A549 (cell line): ENCODE measurements around the gene CAMTA1. TPM values are rescaled to one million over a fixed set of nuclear protein-coding genes. Genes with fewer than 3 reads are reported as not detected.

ENCODE experiments used
- ATAC-seq, 2 experiments: fragments of 200-7000 bp in 1 of 2; fragments of >200 bp in 1 of 2; cut with Nextera tagmentation in 1 of 2; cut with Tn5 transposase in 1 of 2; 3 replicates each; pipeline versions ENCODE4 v1.8.0 to v1.9.1; 2018 to 2020; ENCODE audit warnings: mild to moderate bottlenecking in 1 of 2, moderate library complexity in 1 of 2
- CTCF ChIA-PET: fragments of 300-600 bp; sonication (Branson Sonifier 250); formaldehyde crosslinking; extraction: SDS; loops from one replicate; lab custom pipeline; 2021; ENCODE audit warnings: antibody characterized with exemption, inconsistent platforms; lab: Yijun Ruan, JAX
- POLR2A ChIA-PET: fragments of 350-600 bp; formaldehyde crosslinking; extraction: SDS; loops from one replicate; lab custom pipeline; 2021; ENCODE audit warnings: antibody characterized with exemption, inconsistent platforms; lab: Yijun Ruan, JAX
- DNase-seq, 2 experiments: peaks; one replicate each; pipeline versions ENCODE4 v3.0.0 to v3.0.0-alpha.2; 2011 to 2016; ENCODE audit warnings: low read depth in 1 of 2, low spot score in 1 of 2
- FAIRE-seq: peaks from 2 replicates; lab custom pipeline; 2011; peaks lifted over from hg19 to GRCh38; lab: Jason Lieb, UNC
- H3K27ac ChIP-seq, 2 experiments: fragments of >200 bp; sonication (Bioruptor Twin); formaldehyde crosslinking; 3 replicates each; pipeline ENCODE4 v1.5.1; 2016 to 2017
- H3K4me1 ChIP-seq: fragments of >200 bp; sonication (Bioruptor Twin); formaldehyde crosslinking; 3 replicates; pipeline ENCODE4 v1.6.1; 2016
- H3K4me2 ChIP-seq: fragments of >200 bp; sonication (Bioruptor Twin); formaldehyde crosslinking; 3 replicates; pipeline ENCODE4 v1.6.1; 2016
- H3K4me3 ChIP-seq: fragments of >200 bp; sonication (Bioruptor Twin); formaldehyde crosslinking; 3 replicates; pipeline ENCODE4 v1.5.1; 2016
- H3K9me3 ChIP-seq: fragments of >200 bp; sonication (Bioruptor Twin); formaldehyde crosslinking; 3 replicates; pipeline ENCODE4 v1.6.1; 2016
- CTCF ChIP-seq: fragments of >200 bp; sonication (Bioruptor Twin); formaldehyde crosslinking; IDR thresholded peaks from 3 replicates; pipeline ENCODE4 v1.5.1; 2016
- EHF ChIP-seq: fragments of 250-450 bp; sonication (Bioruptor Pico); IDR thresholded peaks from 2 replicates; pipeline ENCODE4 v1.5.0; 2020; ENCODE audit warnings: mild to moderate bottlenecking
- ELK1 ChIP-seq: fragments of 150-350 bp; IDR thresholded peaks from 2 replicates; pipeline ENCODE4 v1.6.1; 2014; ENCODE audit warnings: low read depth, mild to moderate bottlenecking, low read length
- HOXA7 ChIP-seq: fragments of 250-450 bp; sonication (Bioruptor Pico); IDR thresholded peaks from 2 replicates; pipeline ENCODE4 v1.5.0; 2020; ENCODE audit warnings: mild to moderate bottlenecking, moderate library complexity
- HOXB13 ChIP-seq: fragments of 250-450 bp; sonication (Bioruptor Pico); IDR thresholded peaks from 2 replicates; pipeline ENCODE4 v1.5.0; 2020; ENCODE audit warnings: low read depth, mild to moderate bottlenecking, moderate library complexity
- JUNB ChIP-seq: fragments of >200 bp; sonication (Bioruptor Twin); formaldehyde crosslinking; IDR thresholded peaks from 2 replicates; pipeline ENCODE4 v1.6.1; 2016
- MAZ ChIP-seq: fragments of 150-350 bp; IDR thresholded peaks from 2 replicates; pipeline ENCODE4 v1.6.1; 2014; ENCODE audit warnings: antibody characterized with exemption, low read depth, low read length, borderline replicate concordance
- NPAS2 ChIP-seq: fragments of 250-450 bp; sonication (Bioruptor Pico); IDR thresholded peaks from 2 replicates; pipeline ENCODE4 v1.8.0; 2022; ENCODE audit warnings: mild to moderate bottlenecking, moderate library complexity, borderline replicate concordance
- RAD21 ChIP-seq, 2 experiments: fragments of >200 bp in 1 of 2; sonication (Bioruptor Twin) in 1 of 2; formaldehyde crosslinking in 1 of 2; IDR thresholded peaks in 1 of 2; conservative IDR thresholded peaks in 1 of 2; 2 replicates in 1 of 2; 3 replicates in 1 of 2; pipeline ENCODE4 v1.6.1; 2012 to 2018; ENCODE audit warnings: inconsistent platforms in 1 of 2
- RCOR1 ChIP-seq: fragments of 150-350 bp; IDR thresholded peaks from 2 replicates; pipeline ENCODE4 v1.6.1; 2014; ENCODE audit warnings: antibody characterized with exemption, low read length, low read depth
- REST ChIP-seq: fragments of 200-600 bp; sonication (generic); IDR thresholded peaks from 2 replicates; pipeline ENCODE4 v1.6.1; 2016; ENCODE audit warnings: antibody characterized with exemption, mild to moderate bottlenecking, moderate library complexity
- SMC3 ChIP-seq: fragments of >200 bp; sonication (Bioruptor Twin); formaldehyde crosslinking; IDR thresholded peaks from 3 replicates; pipeline ENCODE4 v1.6.1; 2018; ENCODE audit warnings: inconsistent platforms
- TFCP2L1 ChIP-seq: fragments of 250-450 bp; sonication (Bioruptor Pico); IDR thresholded peaks from 2 replicates; pipeline ENCODE4 v1.5.0; 2021; ENCODE audit warnings: mild to moderate bottlenecking
- WGBS: methylation state at CpG from one replicate; pipeline ENCODE4 v1.1.6; 2017; ENCODE audit errors: missing lambda C conversion rate; 5-methylcytosine and 5-hydroxymethylcytosine counted together
- polyA plus RNA-seq, 4 experiments: library from polyadenylated mRNA; depleted of rRNA in 3 of 4; stranded (reverse); fragments of >200 nt; fragmentation: RNase III in 1 of 4; extraction: RNeasy Plus Mini Kit Qiagen cat#74134 plus additional on column Dnase treatment in 1 of 4; gene quantifications; 2 replicates in 3 of 4; 3 replicates in 1 of 4; pipeline ENCODE4 v1.2.3, GENCODE V29; 2011 to 2017

Gene CAMTA1
- polyA plus RNA-seq, 2 of the 4 experiments (the other 2 are of a cell fraction) = 58.8 to 75.0 TPM

- POLR2A ChIA-PET = no interaction called here
- H3K4me1 ChIP-seq = no peaks in the 10 kb centered on the region
These were observed 669.0 kb downstream of the CAMTA1 start for GRCh38 chr1:7454052-7454815.

More at GRCh38 chr1:7454052-7454815, 669.0 kb downstream of the CAMTA1 start:
- 63% methylated on average over 14 of the region's 19 CpGs for WGBS
- peak in 1 of 2 experiments; percentile 31 for DNase-seq
- FAIRE-seq = no peak
- peak in 1 of 2 experiments; percentile 80; a peak in 3 of 6 replicates for ATAC-seq
- H3K27ac ChIP-seq = peak overlapping the region; percentile 33 to 76; a peak in 5 of 6 replicates
- H3K9me3 ChIP-seq = no peaks in the 10 kb centered on the region
- H3K4me2 ChIP-seq = no peak overlapping the region
- CTCF ChIA-PET = interaction anchor here (0.6 to 1.8 kb wide), 8 partner anchors 10 to 193 kb away, joined by 3 to 6 read pairs (median 3); no protein-coding TSS in a partner anchor
- TF ChIP-seq SMC3 (0 out of 3 replicates have a peak, but pooled peaks have one; percentile 21), NPAS2 (CRISPR knock-in tag) (no peak), ELK1 (no peak), TFCP2L1 (CRISPR knock-in tag) (no peak), RAD21 (conservative IDR thresholded peaks at IDR 0.05 in 1 of 2, IDR thresholded peaks at IDR 0.05 in 1 of 2) (peak; percentile 35 to 42; a peak in 4 of 5 replicates), MAZ (no peak), JUNB (no peak), HOXA7 (CRISPR knock-in tag) (no peak), REST (no peak), CTCF (peak; percentile 19; the same call in 1 of the 3 replicates), RCOR1 (no peak), HOXB13 (CRISPR knock-in tag) (no peak), EHF (CRISPR knock-in tag) (no peak)
- TF ChIP-seq, all 56 proteins: peak for 3
- no peak overlapping the region for H3K4me3 ChIP-seq
